Measurements from ENCODE around the gene ITGB6.

DNA sequence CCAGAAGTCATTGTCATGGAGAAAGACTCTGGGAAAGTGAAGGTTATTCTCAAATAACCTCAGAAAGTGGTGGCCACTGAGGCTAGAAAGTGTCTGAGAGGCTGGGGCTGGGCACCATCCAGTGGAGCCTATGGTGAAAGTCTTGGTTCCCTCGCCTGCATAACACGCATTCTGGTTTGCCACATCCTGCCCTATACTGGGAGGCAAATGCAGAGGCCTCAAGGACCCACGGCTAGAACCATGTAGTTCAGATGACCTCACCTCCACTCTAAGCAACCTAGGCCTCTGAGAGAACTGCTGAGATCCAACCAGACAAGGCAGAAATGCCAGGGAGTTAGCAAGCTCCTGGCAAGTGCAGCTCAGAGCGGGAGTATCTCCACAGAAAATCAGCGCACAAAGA lies 5.1 kb downstream of the ITGB6 start:
- TF ChIP-seq CTCF (IDR thresholded peaks at IDR 0.05) (no peak), POLR2A (IDR thresholded peaks at IDR 0.05) (no peak), POLR2AphosphoS5 (IDR thresholded peaks at IDR 0.05) (no peak)

All from stomach (tissue), 4 donors.